LNCaP clone FGC (cell line): ENCODE results near the gene BTAF1.

Experiments used
- DNase-seq: peaks from one replicate; pipeline ENCODE4 v3.0.0-alpha.2; 2011; ENCODE audit warnings: low read depth
- H3K4me3 ChIP-seq: 2 replicates; pipeline ENCODE4 v1.5.1; 2011; ENCODE audit warnings: mild to moderate bottlenecking, low read depth, low read length, control low read depth
- TF ChIP-seq, protein P1 (sequence below): IDR thresholded peaks from 2 replicates; pipeline ENCODE4 v1.5.1; 2012; ENCODE audit warnings: mild to moderate bottlenecking; ENCODE audit not compliant: control insufficient read depth, insufficient read depth; ENCODE audit errors: extremely low read depth

Gene BTAF1

GRCh38 chr10:92001995-92002394, 78.4 kb downstream of the BTAF1 start:
- no peak for DNase-seq
- H3K4me3 ChIP-seq, result no peak overlapping the region
- TF ChIP-seq, protein P1, sequence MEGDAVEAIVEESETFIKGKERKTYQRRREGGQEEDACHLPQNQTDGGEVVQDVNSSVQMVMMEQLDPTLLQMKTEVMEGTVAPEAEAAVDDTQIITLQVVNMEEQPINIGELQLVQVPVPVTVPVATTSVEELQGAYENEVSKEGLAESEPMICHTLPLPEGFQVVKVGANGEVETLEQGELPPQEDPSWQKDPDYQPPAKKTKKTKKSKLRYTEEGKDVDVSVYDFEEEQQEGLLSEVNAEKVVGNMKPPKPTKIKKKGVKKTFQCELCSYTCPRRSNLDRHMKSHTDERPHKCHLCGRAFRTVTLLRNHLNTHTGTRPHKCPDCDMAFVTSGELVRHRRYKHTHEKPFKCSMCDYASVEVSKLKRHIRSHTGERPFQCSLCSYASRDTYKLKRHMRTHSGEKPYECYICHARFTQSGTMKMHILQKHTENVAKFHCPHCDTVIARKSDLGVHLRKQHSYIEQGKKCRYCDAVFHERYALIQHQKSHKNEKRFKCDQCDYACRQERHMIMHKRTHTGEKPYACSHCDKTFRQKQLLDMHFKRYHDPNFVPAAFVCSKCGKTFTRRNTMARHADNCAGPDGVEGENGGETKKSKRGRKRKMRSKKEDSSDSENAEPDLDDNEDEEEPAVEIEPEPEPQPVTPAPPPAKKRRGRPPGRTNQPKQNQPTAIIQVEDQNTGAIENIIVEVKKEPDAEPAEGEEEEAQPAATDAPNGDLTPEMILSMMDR, result no peak

DNA sequence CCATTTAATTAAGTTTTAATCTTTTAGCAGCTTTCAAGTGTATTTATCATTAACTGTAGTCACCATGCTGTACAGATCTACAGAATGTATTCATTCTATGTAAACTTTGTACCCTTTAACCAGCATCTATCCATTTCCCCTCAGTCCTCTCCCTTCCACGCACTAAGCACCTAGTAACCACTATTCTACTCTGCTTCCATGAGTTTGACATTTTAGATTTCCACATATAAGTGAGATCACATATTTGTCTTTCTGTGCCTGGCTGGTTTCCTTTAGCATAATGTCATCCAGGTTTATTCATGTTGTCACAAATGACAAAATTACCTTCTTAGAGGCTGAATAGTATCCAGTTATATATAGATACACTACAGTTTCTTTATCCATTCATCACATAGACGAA, 79.7 kb downstream of the BTAF1 start:
- DNase-seq, result no peak
- TF ChIP-seq, protein P1, result no peak
- H3K4me3 ChIP-seq, result no peak overlapping the region

DNA sequence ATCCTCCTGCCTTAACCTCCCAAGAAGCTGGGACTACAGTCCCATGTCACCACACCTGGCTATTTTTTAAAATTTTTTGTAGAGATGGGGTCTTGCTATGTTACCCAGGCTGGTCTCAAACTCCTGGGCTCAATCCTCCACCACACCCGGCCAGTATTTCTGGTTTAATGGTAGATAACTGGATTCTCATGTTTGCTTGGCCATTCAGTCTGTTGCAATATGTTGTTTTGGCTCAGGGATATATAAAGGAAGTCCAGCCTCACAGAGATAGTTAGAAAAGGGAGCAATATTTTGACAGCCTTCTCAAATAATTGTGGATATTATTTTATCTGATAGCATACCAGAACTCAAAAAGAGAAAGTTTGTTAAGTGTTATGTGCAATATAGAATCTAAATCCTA, 82.4 kb downstream of the BTAF1 start:
- H3K4me3 ChIP-seq, result no peak overlapping the region
- no peak for DNase-seq
- TF ChIP-seq, protein P1, result no peak

GRCh38 chr10:92009445-92009844, 85.9 kb downstream of the BTAF1 start:
- DNase-seq, result no peak
- H3K4me3 ChIP-seq, result no peak overlapping the region
- TF ChIP-seq, protein P1, result no peak

DNA sequence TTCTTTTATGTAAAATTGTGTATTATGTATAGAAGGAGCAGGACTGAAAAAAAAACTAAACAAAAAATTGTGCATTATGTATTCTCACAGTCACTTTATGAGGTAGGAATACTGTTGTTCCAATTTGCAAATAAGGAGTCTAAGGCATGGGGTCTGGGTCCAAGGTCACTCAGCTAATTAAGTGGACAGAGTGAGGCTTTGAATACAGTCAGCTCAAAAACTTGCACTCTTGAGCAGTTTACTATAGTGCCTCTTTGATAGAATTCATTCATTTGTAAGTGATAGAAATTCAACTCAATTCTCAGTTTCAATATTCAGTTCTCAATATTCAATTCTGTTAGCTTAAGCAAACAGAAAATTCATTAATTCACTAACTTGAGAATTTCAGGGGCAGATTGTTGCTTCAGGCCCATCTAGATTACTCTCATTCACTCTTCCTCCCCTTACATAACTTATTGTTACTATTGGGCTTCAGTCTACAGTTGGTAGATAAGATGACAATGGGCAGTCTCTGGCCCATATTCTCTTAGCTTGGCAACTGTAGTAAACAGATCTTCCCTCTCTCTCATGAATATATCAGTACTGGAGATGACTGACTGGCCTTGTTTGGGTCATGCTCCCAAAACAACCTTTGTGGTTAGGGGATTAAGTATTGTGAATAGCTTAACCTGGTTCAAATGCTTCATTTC, 86.6 kb downstream of the BTAF1 start:
- DNase-seq, result no peak
- no peak overlapping the region for H3K4me3 ChIP-seq
- TF ChIP-seq, protein P1, result no peak

- TF ChIP-seq, protein P1, result no peak
- DNase-seq, result no peak
- H3K4me3 ChIP-seq, result no peak overlapping the region
Measured at GRCh38 chr10:92011560-92012214, 88.1 kb downstream of the BTAF1 start.
